HG03457 (cell line): Measurements from ENCODE around the gene AUTS2.
"Not testable (repeated sequence)": the region's sequence is repeated elsewhere in the genome, so short reads cannot be mapped to it uniquely, and the experiment has no call there.

Experiments used
- ATAC-seq: cut with Tn5 transposase; IDR thresholded peaks from one replicate; pipeline ENCODE4 v1.9.1; 2021; ENCODE audit warnings: moderate number of reproducible peaks; ENCODE audit not compliant: unreplicated experiment

AUTS2 gene

DNA sequence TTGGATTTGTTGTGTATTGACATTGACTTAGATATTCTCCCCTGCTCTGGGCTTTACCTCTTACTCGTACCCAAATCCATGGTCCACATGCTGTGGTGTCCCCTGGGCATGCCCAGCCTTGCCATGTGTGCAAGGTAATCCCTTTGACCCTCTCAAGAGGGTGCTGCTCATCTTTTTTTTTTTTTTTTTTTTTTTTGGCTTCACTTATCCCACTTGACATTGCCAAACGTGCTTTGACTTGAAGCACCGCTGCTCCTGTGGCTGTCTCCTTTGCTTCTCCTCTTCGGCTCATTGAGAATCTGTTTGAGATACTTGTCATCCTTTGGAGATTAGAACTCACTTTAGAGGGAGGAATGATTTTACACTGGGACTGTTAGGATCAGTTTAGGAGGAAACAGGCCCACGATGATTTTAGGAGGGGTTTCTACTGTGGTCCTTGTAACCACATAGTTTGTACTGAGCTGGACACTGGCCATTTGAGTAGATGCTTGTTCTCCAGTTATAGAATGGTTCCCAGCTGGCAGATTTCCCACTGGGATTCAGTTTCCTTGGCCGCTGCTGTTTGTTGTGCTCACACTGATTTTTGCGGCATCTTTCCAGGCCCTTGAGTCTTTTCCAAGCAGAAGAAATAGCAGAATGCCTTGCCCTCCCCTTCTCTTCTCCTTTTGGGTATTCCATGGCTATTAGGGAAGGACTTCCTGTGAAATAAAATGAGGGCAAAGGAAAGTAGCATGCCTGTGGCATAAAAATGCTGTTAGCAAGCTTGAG lies 184.8 kb downstream of the AUTS2 start:
- no peak for ATAC-seq

DNA sequence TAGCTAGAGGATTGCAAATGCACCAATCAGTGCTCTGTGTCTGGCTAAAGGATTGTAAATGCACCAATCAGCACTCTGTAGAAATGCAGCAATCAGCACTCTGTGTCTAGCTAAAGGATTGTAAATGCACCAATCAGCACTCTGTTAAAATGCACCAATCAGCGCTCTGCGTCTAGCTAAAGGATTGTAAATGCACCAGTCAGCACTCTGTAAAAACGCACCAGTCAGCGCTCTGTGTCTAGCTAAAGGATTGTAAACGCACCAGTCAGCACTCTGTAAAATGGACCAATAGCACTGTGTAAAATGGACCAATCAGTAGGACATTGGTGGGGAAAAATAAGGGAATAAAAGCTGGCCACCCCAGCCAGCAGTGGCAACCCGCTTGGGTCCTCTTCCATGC lies 187.9 kb downstream of the AUTS2 start:
- not testable (repeated sequence) for ATAC-seq

DNA sequence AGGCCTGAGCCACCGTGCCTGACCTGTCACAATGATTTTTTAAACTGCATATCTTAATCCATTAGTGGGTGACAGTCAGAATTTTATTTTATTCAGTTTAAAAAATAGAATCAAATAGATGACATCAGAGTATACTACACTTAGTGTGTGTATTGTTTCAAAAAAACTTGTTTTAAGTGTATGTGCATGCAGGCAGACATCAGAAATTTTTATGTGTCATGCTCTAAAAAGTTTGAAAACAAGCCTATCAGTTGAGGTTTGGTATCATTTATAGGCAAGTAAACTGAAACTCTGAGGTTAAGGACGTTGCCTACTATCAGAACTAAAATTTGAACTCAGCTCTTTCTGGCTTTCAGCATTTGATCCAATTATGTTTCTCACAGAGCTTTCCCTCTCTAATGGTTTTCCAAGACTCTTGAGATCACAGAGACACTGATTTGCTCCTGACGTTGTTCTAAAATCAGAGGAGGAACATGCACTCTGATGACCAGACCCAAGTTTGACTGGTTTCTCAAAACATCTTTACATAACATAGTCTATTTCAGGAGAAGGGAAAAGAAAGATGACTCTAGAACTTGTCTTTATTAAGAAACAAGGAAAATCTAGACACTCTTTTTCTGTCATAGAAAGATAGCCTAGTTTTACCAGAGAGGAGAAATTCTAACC lies 188.6 kb downstream of the AUTS2 start:
- ATAC-seq = no peak

GRCh38 chr7:69787736-69788431 lies 189.6 kb downstream of the AUTS2 start:
- no peak for ATAC-seq

DNA sequence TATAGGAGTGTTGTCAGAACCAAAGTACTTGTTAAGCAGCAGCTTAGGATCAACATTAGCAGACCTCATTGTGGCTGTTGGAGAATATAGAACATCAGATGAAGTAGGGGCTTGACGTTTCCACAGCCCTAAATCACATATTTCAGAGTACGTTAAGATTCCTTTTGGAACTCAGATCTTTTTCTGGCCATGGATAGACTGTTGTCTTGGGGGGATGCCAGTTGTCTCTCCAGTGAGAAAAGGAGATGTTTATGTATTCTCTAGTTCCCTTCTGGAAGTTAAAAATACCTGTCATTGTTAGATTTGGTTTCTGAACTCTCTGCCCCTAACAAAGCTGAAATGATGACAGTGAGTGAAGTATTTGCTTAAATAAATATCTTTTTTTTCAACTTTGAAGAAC lies 191.3 kb downstream of the AUTS2 start:
- ATAC-seq = no peak

- ATAC-seq = no peak
These were observed 192.9 kb downstream of the AUTS2 start for GRCh38 chr7:69790977-69791724.

GRCh38 chr7:69791739-69792138 lies 193.5 kb downstream of the AUTS2 start:
- no peak for ATAC-seq

GRCh38 chr7:69795932-69796331 lies 197.7 kb downstream of the AUTS2 start:
- no peak for ATAC-seq

DNA sequence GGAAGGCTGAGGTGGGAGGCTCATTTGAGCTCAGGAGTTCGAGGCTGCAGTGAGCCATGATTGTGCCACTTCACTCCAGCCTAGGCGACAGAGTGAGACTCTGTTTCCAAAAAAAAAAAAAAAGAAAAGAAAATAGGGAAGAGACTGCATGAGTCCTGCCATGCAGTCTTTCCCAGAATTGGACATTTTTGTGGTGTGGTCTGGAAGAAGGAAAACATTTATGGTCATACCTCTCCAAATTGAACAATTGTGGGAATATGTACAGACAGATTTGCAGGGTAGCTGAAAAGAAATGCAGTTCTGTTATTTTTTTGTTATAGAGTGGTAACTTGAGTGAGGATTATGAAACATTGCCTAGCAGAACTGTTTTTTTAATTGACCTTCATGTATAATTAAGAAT lies 198.1 kb downstream of the AUTS2 start:
- no peak for ATAC-seq

- ATAC-seq = no peak
These were observed 200.9 kb downstream of the AUTS2 start for GRCh38 chr7:69799048-69799697.

DNA sequence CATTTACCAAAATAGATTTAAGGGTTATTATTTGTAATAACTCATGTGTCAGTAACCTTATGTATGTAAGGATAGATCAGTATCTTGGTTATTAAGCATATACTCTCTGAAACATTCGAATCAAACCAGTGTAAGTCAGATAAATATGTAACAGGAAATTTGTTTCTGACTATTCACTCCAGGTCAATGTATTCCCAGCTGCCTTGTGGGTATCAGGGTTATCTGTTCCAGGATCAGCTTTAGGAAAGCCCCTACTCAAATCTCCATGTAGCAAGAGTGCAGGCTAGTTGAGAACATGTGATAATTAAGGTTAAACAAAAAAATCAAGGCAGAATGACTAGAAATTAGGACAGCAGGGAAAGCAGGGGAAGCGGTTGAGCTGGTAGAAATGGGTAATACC lies 201.7 kb downstream of the AUTS2 start:
- ATAC-seq = no peak

- no peak for ATAC-seq
These were observed 202.2 kb downstream of the AUTS2 start for GRCh38 chr7:69800495-69800894.

- ATAC-seq = no peak
These were observed 203.7 kb downstream of the AUTS2 start for GRCh38 chr7:69801729-69802682.

DNA sequence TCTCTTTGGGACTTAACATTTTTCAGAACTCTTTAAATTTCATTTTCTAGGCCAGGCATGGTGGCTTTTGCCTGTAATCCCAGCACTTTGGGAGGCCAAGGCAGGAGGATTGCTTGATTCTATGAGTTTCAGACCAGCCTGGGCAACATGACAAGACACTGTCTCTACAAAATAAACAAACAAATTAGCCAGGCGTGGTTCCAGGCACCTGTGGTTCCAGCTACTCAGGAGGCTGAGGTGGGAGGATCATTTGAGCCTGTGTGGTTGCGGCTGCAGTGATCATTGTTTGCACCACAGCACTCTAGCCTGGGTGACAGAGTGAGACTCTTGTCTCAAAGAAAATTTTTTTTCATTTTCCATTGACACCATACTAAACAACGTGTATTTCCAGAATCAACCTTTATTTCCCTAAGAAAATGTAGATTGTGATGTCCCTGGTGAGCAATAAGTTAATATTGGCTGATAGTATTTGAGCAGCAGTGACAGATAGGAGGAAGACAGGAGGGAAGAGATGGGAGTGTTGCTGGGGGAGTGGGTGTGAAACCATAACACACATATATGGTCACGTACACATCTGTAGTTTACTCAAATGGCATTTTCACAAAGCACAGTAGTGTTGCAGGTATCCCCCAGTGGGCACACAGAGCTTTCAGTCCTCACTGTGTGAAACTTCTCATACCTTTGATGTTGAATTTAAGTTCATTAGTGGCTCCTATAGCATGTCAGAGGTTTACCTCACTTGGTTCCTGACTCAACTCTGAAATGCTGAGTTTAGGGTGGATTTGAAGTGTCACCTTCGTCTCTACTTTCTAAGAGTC lies 205.6 kb downstream of the AUTS2 start:
- ATAC-seq = peak; percentile 82

- no peak for ATAC-seq
These were observed 206.7 kb downstream of the AUTS2 start for GRCh38 chr7:69804962-69805361.

GRCh38 chr7:69808391-69808790 lies 210.1 kb downstream of the AUTS2 start:
- ATAC-seq = no peak

GRCh38 chr7:69811476-69812308 lies 213.4 kb downstream of the AUTS2 start:
- no peak for ATAC-seq

DNA sequence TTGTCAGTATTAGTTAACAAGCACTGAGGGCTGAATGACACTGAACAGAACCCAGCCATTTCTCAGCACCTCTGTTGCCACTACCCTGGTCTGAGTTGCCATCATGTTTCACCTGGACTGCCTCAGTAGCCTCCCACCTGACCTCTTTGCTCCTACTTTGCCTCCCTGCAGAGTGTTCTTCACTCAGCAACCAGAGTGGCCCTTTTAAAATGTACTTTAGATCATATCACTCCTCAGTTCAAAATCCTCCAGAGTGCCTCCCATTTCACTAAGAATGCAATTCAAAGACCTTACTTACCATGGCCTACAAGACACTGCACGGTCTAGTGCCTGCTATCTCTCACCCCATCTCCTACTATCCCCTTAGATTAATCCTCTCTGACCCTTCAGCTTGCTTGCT lies 214.5 kb downstream of the AUTS2 start:
- no peak for ATAC-seq
